ENCODE measurements around the gene CEACAM18.
"Not testable (repeated sequence)": the region's sequence is repeated elsewhere in the genome, so short reads cannot be mapped to it uniquely, and the experiment has no call there.

The CEACAM18 gene

DNA sequence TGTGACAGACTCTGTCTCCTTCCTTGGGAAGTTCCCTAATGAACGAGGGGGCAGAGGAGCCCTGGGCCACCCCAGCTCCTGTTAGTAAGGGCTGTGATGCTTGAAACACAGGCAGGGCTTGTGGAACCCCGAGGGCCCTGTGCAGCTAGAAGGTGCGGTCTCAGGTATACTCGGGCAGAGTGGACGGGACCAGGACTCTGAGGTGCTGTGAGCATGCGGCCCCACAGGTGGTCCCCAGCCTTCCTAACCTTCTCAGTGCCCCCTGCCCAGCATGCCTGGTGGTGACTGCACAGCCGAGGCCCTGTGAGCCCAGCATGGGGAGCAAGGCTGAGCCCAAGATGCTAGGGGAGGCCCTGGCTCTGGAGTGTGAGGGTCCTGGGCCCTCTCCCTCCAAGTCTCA, 16.1 kb upstream of the CEACAM18 start:
- peak in 1 of 2 experiments; percentile 15 for DNase-seq

DNA sequence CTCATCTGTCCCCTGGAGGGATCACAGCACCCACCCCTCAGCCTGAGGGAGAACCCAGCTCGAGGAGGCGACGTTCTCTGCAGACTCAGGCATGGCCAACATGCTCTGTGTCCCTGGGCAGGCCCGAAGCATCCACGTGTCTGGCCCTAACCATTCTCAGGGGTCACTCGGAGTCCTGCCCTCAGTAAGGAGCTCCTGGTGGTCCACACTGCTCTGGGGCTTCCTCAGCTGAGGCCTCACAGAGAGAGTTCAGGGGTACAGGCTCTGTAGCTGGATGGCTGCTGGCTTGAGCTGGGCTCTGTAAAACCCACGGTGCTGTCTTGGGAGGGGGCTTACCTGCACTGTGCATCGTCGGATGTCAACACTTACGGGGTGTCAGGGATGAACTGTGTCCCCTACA, 15.7 kb upstream of the CEACAM18 start:
- no peak for DNase-seq

DNA sequence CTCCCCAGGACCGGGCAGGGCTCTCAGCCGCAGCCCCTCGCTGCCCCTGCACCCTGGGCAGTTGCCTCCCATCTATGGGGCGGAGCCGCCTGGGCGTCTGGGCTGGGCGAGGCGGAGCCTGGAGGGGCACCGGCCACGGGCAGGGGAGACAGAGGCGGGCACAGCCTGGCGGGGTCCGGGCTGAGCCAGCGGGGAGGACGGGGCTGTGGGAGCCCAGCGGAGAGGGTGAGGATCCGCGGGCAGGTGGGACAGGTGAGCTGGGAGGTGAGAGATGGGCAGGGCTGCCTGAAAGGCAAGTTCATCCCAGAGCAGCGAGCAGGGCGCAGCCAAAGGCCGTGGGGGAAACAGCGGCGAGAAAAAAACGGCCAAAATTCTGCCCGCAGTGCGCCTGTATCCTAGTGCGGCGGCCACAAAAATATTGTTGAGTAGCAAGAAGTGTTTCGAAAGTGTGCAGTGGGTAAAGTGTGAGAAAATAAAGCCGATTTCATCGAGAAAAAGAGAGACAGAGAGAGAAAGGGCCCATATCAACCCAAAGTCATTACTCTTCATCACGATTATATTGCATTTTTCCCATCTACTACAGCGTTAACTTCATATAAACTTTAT, 14.3 kb upstream of the CEACAM18 start:
- DNase-seq, result not testable (repeated sequence)

DNA sequence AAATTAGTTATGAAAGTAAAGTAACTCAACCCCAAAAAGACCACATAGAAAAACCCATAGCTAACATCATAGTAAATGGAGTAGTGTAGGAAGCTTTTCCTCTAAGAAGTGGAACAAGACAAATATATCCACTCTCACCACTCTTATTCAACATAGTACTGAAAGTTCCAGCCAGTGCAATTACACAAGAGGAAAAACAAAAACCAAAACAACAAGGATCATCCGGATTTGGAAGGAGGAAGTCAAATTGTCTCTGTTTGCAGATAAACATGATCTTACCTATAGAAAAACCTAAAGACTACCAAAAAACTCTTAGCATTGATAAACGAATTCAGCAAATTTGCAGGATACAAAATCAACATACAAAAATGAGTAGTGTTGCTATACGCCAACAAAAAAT, 11.6 kb upstream of the CEACAM18 start:
- no peak for DNase-seq

DNA sequence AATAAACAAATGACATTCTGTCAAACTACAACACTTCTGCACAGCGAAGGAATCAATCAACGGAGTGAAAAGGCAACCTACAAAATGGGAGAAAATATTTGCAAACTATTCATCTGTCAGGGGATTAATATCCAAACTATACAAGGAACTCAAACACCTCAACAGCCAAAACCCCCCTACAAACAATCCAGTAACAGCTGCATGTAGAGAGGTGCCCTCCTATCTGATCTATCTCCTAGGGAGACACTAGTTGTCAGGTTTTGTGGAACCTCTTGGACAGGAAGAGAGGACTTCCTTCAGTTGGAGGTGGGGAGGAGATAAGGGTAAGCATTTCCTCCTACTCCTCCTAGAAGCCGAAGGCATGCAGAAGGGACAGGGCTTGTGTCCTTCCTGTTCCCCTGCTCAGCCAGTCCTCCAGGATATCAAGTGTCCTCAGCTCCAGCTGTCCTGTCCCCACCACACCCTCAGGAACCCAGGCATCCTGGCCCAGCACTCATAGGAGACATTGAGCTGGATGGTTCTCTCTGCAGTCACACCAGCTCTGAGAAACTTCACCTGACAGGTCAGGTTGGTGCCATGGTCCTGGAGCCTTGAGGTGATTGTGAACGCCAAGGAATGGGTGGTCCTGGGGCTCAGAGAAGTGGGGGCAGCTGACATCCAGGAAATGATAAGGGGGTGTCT, 10.3 kb upstream of the CEACAM18 start:
- no peak for DNase-seq

DNA sequence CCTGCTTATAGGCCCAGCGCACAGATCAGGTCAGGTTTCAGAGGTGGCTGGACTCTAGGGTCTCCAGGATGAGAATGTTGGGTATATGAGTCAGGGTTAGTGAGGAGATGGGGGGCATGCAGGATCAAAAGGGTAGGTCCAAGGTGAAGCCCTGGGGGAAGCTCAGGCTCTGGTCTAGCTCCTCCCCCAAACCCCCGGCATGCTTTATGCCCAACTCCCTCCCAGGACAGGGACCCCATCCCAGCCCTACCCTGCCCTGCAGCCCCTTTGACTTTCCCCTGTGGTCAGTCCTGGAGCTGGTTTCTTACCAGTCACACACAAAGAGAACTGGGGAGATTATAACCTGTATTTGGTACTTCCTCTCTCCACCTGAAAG, 9.8 kb upstream of the CEACAM18 start:
- DNase-seq, result no peak

DNA sequence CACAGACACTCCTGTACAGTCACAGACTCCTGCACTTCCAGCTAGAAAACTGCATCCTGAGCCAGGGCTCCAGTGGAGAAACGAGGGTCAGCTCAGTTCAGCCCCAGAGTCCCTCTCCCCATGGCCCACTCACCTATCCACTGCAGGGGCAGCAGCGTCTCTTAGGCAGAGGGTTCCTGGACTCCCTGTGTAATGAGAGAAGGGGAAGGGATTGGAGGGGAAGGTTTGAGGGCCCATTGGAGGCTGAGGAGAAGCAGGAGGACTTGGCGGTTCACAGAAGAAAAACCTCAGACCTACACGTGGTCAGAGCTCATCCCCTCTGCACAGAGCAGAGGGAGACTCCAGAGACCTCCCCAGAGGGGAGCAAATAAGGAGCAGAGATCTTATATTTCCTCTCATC, 9.2 kb upstream of the CEACAM18 start:
- no peak for DNase-seq

DNA sequence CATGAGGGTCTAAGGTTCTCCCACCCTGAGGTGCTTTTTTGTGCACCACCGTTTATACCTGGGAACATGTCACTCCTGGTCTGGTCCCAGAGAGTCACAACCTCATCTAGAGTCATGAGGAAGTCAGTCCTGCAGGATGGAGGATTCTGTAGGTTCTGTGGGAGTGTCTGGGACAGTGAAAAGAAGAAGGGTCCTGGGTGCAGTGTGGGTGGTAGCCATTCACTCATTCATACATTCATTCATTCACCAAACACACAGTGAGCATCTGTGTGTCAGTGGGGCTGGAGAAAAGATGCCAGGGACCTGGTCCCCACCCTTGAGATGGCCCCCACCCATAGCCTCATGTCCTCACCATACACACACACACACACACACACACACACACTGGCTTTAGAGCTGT, 8.7 kb upstream of the CEACAM18 start:
- DNase-seq, result no peak

DNA sequence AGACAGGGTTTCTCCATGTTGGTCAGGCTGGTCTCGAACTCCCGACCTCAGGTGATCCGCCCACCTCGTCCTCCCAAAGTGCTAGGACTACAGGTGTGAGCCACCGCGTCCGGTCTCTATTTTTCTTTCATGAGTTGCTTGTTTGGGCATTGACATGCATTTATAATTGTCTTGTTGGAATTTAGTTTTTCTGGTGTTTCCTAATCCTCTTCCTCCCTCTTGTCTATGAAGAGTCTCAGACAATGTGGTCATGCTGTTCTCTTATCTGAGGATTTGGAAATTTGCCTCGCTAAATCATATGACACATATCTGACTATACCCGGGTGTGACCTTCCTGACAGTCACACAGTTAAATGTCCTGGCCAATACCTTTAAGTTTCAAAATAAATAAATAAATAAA, 7.4 kb upstream of the CEACAM18 start:
- no peak for DNase-seq

DNA sequence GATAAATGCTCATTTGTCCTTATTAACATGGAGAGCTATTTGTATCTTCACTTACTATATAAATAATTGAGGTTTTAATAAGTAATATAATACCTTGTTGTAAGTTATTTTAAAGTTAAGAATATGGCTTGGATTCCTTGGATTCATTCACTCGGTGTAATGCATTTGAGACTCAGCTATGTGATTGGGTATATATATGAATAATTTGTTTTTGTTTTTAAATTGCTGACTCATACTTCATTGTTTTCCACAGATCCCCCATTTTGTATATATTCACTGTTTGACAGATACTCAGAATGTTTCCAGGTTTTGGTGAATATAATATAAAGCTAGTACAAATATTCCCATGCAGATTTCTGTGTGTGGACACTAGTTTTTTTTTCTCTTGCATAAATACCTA, 6.8 kb upstream of the CEACAM18 start:
- DNase-seq, result no peak

DNA sequence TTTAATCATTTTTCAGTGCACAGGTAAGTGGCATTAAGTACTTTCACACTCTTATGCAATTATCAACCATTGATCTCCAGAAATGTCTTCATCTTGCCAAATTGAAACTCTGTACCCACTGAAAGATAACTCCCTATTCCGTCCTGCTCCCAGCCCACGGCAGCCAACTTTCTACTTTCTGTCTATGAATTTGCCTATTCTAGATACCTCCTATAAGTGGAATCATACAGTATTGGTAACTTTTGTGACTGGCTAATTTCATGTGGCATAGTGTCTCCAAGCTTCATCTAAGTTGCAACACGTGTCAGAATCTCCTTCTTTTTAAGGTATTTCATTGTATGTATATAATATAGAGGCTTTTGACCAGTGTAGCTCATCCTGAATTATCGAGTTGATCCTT, 5.7 kb upstream of the CEACAM18 start:
- no peak for DNase-seq

DNA sequence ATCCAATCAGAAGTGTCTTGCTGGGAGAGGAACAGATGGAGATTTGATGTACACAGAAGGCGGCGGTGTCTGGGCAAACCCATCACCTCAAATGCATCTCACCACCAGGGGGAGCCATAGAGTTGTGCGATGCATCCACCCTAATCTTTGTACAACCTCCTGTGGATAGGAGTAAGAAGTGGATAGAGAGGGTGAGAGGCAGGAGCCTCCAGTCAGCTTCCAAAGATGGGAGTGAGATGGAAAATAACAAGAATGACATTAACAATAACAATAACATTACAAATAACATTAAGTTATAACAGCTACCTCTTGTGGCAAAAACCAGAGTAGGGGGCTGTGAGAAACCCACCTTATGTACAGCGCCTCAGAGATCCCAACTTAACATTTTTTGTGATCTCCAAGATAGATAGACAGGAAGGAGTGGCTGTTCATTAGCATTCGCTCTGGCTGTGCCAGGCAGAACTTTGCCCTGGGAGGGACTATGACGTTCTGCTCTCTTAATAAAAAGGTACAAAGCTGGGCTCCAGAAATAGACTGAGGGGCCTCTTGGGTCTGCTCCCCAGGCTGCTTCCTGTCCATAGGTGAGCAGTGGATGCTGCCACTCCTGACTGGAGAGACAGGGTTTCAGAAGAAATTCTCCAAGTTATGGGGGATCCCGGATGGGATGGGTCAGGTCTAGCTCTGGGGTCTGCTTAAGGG, 5.2 kb upstream of the CEACAM18 start:
- DNase-seq, result peak; percentile 91 to 93

DNA sequence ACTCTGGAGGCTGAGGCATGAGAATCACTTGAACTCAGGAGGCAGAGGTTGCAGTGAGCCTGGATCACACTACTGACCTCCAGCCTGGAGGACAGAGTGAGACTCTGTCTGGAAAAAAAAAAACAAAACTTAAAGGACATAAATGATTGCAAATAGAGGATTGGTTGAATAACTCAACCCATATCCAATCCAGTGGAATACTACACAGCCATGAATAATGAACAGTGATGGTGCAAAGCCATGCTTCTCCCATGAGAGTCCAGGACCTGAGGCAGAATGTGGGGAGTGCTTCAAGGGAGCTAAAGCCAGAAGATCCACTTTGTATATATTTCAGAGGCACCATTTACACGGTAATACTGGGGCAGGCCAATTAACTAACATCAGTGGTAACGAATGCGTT, 2.2 kb upstream of the CEACAM18 start:
- no peak for DNase-seq

DNA sequence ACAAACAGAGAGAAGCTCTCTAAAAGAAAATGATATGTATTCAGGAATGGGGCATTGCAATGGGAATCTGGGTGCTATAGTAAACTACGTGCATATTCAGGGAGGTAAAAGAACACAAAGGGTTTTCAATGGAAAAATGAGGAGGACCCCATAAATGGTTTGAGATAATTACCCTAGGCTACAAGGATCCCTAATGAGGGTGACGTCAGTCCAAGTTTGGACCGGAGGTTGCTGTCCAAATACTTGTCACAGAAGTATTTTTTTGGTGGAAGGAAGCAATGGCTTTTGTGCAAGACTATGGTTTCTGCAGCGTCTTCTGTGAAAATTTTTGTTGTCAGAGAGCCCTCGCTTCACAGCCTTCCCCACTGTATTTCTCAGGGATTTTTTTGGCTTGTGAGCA, 995 bp upstream of the CEACAM18 start:
- DNase-seq, result no peak

DNA sequence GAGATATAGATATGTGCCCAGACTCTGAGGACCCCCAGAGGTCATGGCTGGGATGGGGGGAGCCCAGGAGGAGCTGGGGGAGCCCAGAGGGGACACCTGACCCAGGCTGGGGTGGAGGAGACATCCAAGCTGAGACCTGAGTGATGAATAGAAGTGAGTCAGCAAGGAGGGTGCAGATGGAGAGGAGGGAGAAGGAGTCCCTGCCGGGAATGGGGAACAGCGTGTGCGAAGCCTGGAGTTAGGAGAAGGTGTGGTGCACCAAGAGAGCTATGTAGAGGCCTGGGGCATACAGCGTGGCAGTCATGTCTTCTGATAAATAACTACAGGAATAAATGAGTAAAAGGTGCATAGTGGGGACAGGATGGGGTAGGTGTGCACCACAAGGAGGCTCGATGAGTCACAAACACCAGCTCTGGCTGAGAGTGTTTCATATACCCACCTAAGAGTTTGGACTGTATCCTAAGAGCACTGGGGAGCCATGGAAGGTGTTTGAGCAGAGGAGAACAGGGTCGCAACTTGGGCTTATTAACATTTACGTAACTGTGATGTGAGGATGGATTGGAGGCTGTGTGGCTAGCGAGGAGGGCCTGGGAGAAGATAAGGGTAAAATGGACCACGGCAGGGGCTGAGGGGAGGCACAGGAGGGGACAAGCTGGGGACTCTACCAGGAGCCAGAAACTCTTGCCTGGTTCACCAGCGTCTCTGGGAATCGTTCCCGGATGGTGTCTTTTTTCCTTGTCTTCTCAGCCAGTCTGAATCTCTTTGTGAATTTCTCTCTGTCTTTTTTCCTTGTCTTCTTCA, 1.4 kb downstream of the CEACAM18 start:
- peak; percentile 52 to 59 for DNase-seq

DNA sequence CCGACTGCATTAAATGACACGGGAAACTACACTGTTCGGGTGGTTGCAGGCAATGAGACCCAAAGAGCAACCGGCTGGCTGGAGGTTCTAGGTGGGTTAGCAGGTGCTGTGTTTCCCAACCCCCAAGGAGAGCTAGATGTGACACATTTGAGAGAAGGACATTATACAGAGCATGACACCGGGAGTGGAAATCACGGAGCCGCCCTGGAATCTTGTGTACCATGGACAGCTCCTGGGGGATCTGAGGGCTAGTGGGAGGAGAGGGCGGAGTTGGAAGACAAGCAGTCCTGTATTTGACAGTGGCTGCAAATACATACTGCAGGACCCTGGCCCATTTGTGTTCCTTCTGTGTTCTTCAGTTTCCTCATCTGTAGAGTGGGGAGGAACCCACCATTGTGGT, 2.3 kb downstream of the CEACAM18 start:
- no peak for DNase-seq

DNA sequence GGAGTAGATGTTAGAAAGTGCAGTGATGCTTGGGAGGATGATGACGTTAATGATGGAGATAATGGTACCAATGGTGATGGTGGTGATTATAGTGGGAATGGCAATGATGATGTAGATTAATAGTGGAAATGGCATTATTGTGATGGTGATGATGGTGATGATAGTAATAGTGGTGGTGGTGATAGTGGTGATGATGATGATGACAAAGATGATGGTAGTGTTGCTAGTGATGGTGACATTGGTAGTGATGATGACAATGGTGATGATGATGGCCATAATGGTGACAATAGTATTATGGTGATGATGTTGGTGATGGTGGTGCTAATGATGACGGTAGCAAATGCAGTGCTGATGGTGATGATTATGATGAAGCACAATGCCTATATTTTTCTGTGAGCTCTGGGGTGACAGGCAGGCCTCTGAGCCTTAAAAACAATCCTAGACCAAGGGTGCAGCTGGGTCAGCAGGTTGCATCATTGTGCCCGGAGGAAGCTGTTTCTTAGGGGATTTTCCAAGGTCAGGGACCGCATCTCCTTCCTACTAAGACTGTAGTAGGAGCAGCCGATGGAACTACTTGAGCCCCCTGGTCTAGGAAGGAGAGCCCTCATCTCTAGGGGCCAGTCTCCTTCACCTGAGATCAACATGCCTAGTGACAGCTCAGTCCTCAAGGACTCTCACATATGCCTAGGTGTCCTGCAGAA, 7.8 kb downstream of the CEACAM18 start:
- DNase-seq, result no peak

DNA sequence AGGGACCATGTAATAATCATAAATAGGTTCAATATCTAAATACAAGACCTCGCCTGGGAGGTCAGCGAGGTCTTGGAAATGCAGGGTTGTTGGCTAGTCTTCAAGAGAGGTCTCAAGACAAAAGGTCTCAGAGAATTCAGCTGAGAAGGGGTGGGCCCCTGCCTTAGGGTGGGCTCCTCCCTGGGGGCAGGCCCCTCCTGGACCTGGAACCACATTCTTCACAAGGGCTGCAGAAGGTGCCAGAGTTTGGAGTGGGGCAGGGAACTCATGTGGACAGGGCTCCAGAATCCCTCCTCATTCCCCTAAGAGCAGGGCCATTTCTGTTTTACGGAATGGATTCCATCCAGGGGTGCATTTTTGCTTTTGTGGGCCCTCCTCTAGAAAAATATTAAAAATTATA, 10.2 kb downstream of the CEACAM18 start:
- DNase-seq, result no peak

DNA sequence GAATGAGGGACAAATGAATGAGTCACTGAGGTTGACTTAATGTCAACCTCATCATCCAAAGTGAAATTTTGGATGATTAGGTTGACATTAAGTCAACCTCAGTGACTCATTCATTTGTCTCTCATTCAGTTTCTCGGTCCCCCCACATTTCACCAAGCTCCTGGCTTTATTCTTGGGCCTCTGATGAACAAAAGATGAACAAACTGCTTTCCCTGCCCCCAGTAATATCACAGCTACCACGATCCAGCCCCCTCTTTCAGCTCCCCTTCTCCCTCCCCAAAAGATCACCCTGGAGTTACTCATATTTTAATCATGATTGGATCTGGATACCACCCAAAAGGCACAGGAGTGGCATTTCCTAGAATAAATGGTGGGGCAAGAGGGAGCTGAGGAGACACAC, 10.8 kb downstream of the CEACAM18 start:
- DNase-seq, result peak; percentile 47 to 55

DNA sequence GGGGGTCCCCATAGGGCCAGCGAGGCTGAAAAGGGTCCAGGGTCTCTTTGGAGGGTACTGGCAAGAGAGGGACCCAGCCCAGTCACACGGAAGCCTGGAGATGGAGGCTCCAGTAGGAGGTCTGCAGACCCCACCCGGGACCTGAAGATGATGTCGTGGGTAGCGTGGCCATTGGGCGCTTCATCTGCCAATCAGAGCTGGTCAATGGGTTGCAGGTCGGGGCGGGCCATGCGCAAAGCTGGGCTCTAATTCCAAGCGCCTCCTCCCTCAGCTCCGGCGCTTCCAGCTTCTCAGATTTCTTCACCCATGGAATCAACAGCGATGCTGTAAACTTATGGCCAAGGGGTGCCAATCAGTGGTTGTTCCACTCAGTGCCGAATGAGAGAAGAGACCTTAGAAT, 12.3 kb downstream of the CEACAM18 start:
- DNase-seq, result no peak

DNA sequence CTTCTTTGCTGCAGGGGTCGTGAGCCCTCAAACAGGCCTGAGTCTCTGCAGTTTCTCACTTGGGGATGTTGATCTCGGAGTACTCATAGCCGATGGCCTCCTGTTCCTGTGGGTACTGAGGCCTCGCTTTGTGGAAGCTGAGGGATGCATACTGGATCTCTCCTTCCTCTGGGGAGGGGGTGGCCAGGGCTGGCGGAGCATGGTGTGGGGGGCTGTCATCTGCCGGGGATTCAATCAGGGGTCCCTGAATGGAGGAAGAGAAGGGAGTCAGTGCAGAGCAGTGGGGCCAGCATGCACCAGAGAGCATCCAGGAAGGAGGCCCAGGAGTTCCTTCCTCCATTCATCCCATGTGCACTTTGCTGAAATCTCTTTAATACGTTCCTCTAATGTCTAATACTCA, 13.2 kb downstream of the CEACAM18 start:
- no peak for DNase-seq

DNA sequence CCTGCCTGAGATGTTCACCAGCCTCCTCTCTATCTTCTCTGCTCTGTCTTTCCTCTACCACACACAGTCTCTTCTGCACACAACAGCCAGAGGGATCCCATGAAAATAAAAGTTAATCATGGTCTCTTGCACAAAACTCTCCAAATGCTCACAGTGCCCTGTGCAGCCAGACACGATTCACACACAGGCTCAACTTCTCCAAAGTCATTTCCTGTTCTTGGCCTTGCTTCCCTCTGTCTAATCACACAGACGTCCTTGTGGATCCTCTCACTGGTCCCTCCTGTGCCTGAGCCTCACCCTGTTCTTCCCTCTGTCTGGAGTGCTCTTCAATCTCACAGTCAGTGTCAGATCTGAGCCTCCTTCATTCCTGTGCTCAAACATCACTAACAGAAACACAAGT, 15.4 kb downstream of the CEACAM18 start:
- DNase-seq, result no peak

DNA sequence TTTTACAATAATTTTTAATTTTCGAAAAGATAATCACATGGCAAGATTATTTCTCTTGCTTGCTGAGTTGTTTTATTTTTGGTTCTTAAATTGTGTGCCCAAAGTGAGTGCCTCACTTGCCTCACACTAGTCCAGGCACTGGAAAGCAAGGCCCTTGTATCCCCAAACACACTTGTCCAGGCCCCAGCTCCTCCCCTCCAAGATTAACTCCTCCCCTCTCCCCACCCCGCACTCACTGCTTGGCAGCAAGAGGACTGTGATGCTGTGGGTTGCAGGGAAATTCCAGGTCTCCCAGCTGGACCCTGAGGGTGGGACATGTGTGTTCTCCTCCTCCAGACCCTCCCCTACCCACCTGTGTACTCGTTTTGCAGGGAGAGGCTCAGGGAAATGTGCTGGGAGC, 19.3 kb downstream of the CEACAM18 start:
- DNase-seq, result no peak
